BE2C (cell line): ENCODE results near the gene RALGDS.
"Not testable (repeated sequence)": the region's sequence is repeated elsewhere in the genome, so short reads cannot be mapped to it uniquely, and the experiment has no call there.

Source experiments
- DNase-seq: peaks from one replicate; pipeline ENCODE4 v3.0.0-alpha.2; 2020
- H3K27me3 ChIP-seq: fragments of 250-450 bp; sonication (Bioruptor Pico); 2 replicates; pipeline ENCODE4 v1.5.1; 2020; ENCODE audit warnings: mild to moderate bottlenecking
- H3K36me3 ChIP-seq: fragments of 250-450 bp; sonication (Bioruptor Pico); 2 replicates; pipeline ENCODE4 v1.5.1; 2020; ENCODE audit warnings: mild to moderate bottlenecking
- H3K4me1 ChIP-seq: fragments of 250-450 bp; sonication (Bioruptor Pico); 2 replicates; pipeline ENCODE4 v1.5.1; 2020
- H3K4me3 ChIP-seq: 2 replicates; pipeline ENCODE4 v1.5.1; 2011; ENCODE audit warnings: low read depth, low read length
- H3K9me3 ChIP-seq: fragments of 250-450 bp; sonication (Bioruptor Pico); 2 replicates; pipeline ENCODE4 v1.5.1; 2020
- TF ChIP-seq, protein P1 (sequence below): IDR thresholded peaks from 2 replicates; pipeline ENCODE4 v1.5.1; 2012; ENCODE audit warnings: mild to moderate bottlenecking, low read depth, low read length

RALGDS gene

GRCh38 chr9:133080161-133080560, 40.9 kb downstream of the RALGDS start:
- Histone ChIP-seq H3K9me3 (no peaks in the 10 kb centered on the region), H3K4me1 (no peaks in the 10 kb centered on the region), H3K36me3 (no peaks in the 10 kb centered on the region), H3K27me3 (no peaks in the 10 kb centered on the region), H3K4me3 (no peak overlapping the region)
- DNase-seq: no peak
- TF ChIP-seq, protein P1, sequence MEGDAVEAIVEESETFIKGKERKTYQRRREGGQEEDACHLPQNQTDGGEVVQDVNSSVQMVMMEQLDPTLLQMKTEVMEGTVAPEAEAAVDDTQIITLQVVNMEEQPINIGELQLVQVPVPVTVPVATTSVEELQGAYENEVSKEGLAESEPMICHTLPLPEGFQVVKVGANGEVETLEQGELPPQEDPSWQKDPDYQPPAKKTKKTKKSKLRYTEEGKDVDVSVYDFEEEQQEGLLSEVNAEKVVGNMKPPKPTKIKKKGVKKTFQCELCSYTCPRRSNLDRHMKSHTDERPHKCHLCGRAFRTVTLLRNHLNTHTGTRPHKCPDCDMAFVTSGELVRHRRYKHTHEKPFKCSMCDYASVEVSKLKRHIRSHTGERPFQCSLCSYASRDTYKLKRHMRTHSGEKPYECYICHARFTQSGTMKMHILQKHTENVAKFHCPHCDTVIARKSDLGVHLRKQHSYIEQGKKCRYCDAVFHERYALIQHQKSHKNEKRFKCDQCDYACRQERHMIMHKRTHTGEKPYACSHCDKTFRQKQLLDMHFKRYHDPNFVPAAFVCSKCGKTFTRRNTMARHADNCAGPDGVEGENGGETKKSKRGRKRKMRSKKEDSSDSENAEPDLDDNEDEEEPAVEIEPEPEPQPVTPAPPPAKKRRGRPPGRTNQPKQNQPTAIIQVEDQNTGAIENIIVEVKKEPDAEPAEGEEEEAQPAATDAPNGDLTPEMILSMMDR: no peak

DNA sequence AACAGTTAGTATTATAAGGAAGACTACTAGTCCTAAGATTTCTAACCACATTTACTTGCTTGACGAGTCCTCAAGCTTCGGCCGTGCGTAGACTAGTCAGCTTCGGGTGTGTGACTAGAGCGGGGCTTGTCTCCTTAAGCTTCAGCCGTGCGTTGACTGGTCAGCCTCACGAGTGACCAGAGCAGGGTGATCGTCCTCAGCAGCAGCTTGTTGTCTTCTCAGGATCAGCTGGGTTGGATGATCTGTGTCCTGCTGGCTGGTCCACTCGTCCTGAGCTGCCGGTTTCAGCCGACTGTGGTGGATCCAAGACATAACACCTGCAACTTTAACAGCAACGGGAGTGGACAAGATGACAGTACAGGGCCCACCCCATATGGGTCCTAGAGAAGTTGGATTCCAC, 42.6 kb downstream of the RALGDS start:
- TF ChIP-seq, protein P1: no peak
- H3K36me3 ChIP-seq: no peaks in the 10 kb centered on the region
- no peak overlapping the region for H3K4me3 ChIP-seq
- H3K4me1 ChIP-seq: no peaks in the 10 kb centered on the region
- DNase-seq: no peak
- H3K9me3 ChIP-seq: no peaks in the 10 kb centered on the region
- no peaks in the 10 kb centered on the region for H3K27me3 ChIP-seq

- H3K36me3 ChIP-seq: no peaks in the 10 kb centered on the region
- no peak overlapping the region for H3K4me3 ChIP-seq
- TF ChIP-seq, protein P1: no peak
Measured at GRCh38 chr9:133076691-133077090, 44.3 kb downstream of the RALGDS start.

DNA sequence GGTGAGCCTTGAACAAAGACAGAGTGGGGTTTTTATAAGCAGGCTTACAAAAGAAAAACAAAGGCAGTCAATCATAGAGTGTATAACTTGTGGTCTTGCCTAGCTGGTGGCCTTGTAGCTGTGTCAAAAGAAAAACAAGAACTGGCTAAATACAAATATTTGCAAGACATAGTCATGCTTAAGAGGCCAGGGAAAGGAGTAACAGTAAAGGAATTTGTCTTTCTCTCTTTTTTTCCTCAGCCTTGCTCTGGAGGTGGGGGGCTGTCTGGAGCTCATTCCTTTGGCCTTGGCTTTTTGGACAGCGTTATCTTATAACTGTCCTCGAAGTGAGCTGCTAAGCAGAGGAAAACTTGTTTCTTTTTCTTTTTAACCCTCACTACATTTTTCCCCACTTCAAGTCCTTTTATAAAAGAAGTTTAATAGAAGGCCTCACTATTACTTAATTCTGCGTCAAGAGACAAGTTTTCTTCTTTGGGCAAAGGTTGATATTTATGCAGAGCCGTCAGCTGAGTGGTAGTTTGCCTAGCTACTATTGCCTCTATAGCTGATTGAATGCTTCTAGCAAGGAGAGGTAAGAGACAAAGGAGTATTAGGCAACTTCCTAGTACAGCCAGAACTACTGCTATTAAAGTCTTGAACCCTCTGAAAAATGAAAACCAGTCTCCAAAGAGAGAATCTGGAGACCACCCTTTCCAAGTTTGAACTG, 45.0 kb downstream of the RALGDS start:
- no peaks in the 10 kb centered on the region for H3K9me3 ChIP-seq
- no peak overlapping the region for H3K4me3 ChIP-seq
- no peaks in the 10 kb centered on the region for H3K36me3 ChIP-seq
- TF ChIP-seq, protein P1: no peak
- no peaks in the 10 kb centered on the region for H3K4me1 ChIP-seq
- no peaks in the 10 kb centered on the region for H3K27me3 ChIP-seq
- no peak for DNase-seq

More at GRCh38 chr9:133076691-133077090, 44.3 kb downstream of the RALGDS start:
- Histone ChIP-seq H3K4me1 (no peaks in the 10 kb centered on the region), H3K27me3 (no peaks in the 10 kb centered on the region), H3K9me3 (no peaks in the 10 kb centered on the region)
- no peak for DNase-seq

DNA sequence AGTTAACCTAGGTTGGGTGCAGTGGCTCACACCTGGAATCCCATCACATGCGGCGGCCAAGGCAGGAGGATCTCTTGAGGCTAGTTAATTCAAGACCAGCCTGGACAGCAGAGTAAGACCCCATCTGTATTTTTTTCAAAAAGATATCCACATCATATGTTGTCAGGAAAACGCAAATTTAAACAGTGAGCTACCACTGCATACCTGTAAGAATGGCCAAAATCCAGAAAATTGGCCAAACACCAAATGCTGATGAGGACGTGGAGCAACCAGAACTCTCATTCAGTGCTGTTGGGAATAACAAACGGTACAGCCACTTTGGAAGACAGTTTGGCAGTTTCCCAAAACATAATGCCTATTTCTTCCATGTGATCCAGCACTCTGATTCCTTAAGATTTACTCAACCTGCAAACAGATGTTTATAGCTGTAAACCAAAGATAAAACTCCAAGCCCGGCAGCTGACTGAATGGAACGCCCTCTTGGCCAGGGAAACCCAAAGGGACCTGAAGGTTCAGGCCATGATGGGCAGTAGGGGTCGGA, 46.9 kb downstream of the RALGDS start:
- Histone ChIP-seq H3K27me3 (no peaks in the 10 kb centered on the region), H3K36me3 (no peaks in the 10 kb centered on the region), H3K4me3 (no peak overlapping the region), H3K9me3 (no peaks in the 10 kb centered on the region), H3K4me1 (no peaks in the 10 kb centered on the region)
- TF ChIP-seq, protein P1: no peak
- no peak for DNase-seq

DNA sequence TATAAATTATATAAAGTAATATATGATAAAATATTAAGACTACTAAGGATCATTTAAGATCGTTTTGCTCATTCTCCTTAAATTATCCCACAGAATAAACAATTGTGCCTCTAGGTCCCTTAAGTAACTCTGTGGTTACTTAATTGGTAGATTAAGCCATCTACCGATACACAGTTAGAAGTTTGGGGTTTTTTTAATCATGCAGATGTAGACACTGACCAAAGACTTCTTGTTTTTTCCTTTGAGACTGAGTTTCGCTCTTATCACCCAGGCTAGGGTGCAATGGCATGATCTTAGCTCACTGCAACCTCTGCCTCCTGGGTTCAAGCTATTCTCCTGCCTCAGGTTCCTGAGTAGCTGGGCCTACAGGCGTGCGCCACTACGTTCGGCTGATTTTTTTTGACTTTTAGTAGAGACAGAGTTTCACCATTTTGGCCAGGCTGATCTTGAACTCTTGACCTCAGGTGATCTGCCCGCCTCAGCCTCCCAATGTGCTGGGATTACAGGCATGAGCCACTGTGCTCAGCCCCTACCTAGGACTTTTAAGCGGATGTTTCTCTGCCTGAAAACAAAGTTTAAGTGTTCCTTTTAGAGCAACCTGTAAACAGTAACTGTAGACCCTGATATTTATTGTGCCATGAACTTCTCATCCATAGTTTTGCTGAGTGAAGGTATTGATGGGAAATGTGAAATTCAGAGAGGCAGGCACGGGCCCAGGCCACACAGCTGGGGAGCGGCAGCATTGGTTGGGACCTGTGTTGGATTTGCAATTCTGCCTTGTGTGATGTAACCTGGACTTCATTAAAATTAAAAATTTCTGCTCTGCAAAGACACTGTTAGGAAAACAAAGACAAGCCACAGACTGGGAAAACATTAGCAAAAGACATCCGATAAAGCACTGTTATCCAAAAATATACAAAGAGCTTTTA, 47.7 kb downstream of the RALGDS start:
- no peaks in the 10 kb centered on the region for H3K27me3 ChIP-seq
- H3K36me3 ChIP-seq: no peaks in the 10 kb centered on the region
- no peaks in the 10 kb centered on the region for H3K4me1 ChIP-seq
- TF ChIP-seq, protein P1: no peak
- H3K4me3 ChIP-seq: no peak overlapping the region
- DNase-seq: no peak
- no peaks in the 10 kb centered on the region for H3K9me3 ChIP-seq

DNA sequence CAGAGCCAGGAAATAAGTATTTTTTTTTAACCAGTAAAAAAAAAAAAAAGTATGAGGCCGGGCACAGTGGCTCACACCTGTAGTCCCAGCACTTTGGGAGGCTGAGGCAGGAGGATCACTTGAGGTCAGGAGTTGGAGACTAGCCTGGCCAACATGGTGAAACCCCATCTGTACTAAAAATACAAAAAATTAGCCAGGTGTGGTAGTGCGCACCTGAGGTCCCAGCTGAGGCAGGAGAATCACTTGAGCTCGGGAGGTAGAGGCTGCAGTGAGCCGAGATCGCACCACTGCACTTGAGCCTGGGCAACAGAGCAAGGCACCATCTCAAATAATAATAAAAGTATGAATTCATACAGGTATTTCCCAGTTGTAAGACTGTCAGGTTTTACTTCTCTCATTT, 48.8 kb downstream of the RALGDS start:
- H3K4me3 ChIP-seq, H3K4me1 ChIP-seq, H3K27me3 ChIP-seq, DNase-seq, H3K9me3 ChIP-seq, H3K36me3 ChIP-seq: not testable (repeated sequence)
